ENCODE data around the gene RIN2. TPM values are rescaled to one million over a fixed set of nuclear protein-coding genes. Genes with fewer than 3 reads are reported as not detected.

The RIN2 gene
- total RNA-seq, 1 experiment from 2014 or later: 1.0 TPM

GRCh38 chr20:19774135-19774933 lies 16.3 kb downstream of the RIN2 start:
- TF ChIP-seq CTCF (conservative IDR thresholded peaks at IDR 0.05): no peak
- no peaks in the 10 kb centered on the region for H4K20me1 ChIP-seq (ENCODE audit: control insufficient read depth, insufficient read depth, insufficient read length)
- H3K9ac ChIP-seq (ENCODE audit: extremely low read depth, insufficient read length, low read length): no peak overlapping the region

More at GRCh38 chr20:19774135-19774933, 16.3 kb downstream of the RIN2 start:
- Histone ChIP-seq H3K4me2 (ENCODE audit: insufficient read depth, insufficient read length, low read length) (no peak overlapping the region), H4K8ac (replicated peaks; ENCODE audit: insufficient read length, low read depth, low read length) (no peak overlapping the region), H3K27me3 (ENCODE audit: insufficient read depth, low read length) (no peaks in the 10 kb centered on the region), H3K56ac (ENCODE audit: insufficient read length, low read depth, low read length) (no peak overlapping the region), H4K5ac (ENCODE audit: insufficient read length, low read depth, low read length) (no peak overlapping the region), H3K27ac (ENCODE audit: insufficient read length, low read depth, low read length) (no peak overlapping the region), H3K79me2 (ENCODE audit: insufficient read depth, low read length) (no peaks in the 10 kb centered on the region), H2BK15ac (ENCODE audit: low read depth, low read length) (no peak overlapping the region), H3K4me1 (ENCODE audit: insufficient read depth, low read length) (peaks cover 4% of the 10 kb centered on the region), H2AK5ac (ENCODE audit: insufficient read length, low read length) (no peak overlapping the region), H2BK5ac (ENCODE audit: insufficient read length, low read length) (no peak overlapping the region), H3K4ac (ENCODE audit: low read depth, low read length) (no peak overlapping the region), H2BK120ac (ENCODE audit: low read depth, low read length, poor library complexity, severe bottlenecking) (no peak overlapping the region), H2BK20ac (ENCODE audit: low read depth, low read length, poor library complexity, severe bottlenecking) (no peak overlapping the region), H3T11ph (ENCODE audit: low read length) (no peak overlapping the region), H3K23ac (ENCODE audit: insufficient read length, low read depth, low read length) (no peak overlapping the region), H3K23me2 (ENCODE audit: insufficient read length, low read depth, low read length, poor library complexity, severe bottlenecking) (no peaks in the 10 kb centered on the region), H3K14ac (ENCODE audit: insufficient read depth, low read length) (no peak overlapping the region), H3K9me3 (ENCODE audit: control insufficient read depth, low read depth, low read length) (no peaks in the 10 kb centered on the region), H3K18ac (ENCODE audit: insufficient read length, low read depth, low read length) (no peak overlapping the region), H2BK12ac (ENCODE audit: insufficient read length, low read depth, low read length) (no peak overlapping the region), H2AFZ (ENCODE audit: low read length) (no peak overlapping the region), H4K91ac (ENCODE audit: insufficient read length, low read depth, low read length) (no peak overlapping the region), H3K79me1 (ENCODE audit: insufficient read depth, low read depth, low read length, poor library complexity, severe bottlenecking) (no peaks in the 10 kb centered on the region)
- H3K27me3 Mint-ChIP-seq (ENCODE audit: low read depth): no peaks in the 10 kb centered on the region
- WGBS (ENCODE audit: extremely low coverage, insufficient read length, low lambda C conversion rate): no CpG with 5 or more reads among the region's 4 CpGs
- peaks cover 25 to 28% of the 10 kb centered on the region in 2 experiments for H3K4me1 Mint-ChIP-seq
- DNase-seq: no peak
- no peak overlapping the region for H3K4me3 Mint-ChIP-seq
- no peaks in the 10 kb centered on the region; a peak in 1 of 7 replicates for H3K36me3 Mint-ChIP-seq (ENCODE audit: insufficient read depth in 1 of 3, low read depth in 3 of 3)
- H3K27ac Mint-ChIP-seq: no peak overlapping the region
- no peaks in the 10 kb centered on the region for H3K9me3 Mint-ChIP-seq

All from H9 (cell line).